Ovary (tissue), 3 donors: ENCODE measurements around the gene PLEKHH1.

Experiments
- CTCF ChIP-seq, 3 donors: fragments of 450-650 bp in 2 of 3; fragments of 200-600 bp in 1 of 3; IDR thresholded peaks; one replicate each; pipeline versions ENCODE4 v1.5.1 to v1.8.0; 2016 to 2022; ENCODE audit warnings: antibody characterized with exemption in 3 of 3, mild to moderate bottlenecking in 1 of 3
- POLR2A ChIP-seq: fragments of 450-650 bp; IDR thresholded peaks from one replicate; pipeline ENCODE4 v1.6.1; 2017; ENCODE audit warnings: antibody characterized with exemption, mild to moderate bottlenecking, moderate library complexity
- donor health status: DM: no; HTN: no; CAD: no.

GRCh38 chr14:67595392-67595791 is 62.3 kb downstream of the PLEKHH1 start:
- no peak for TF ChIP-seq CTCF (IDR thresholded peaks at IDR 0.05)
- TF ChIP-seq POLR2A = no peak
